CD4-positive, alpha-beta T cell (primary cell): ENCODE measurements around the gene KRTAP4-3. TPM values are rescaled to one million over a fixed set of nuclear protein-coding genes. Genes with fewer than 3 reads are reported as not detected.
"Not testable (repeated sequence)": the region's sequence is repeated elsewhere in the genome, so short reads cannot be mapped to it uniquely, and the experiment has no call there.

ENCODE experiments used
- ATAC-seq: fragments of 200-7000 bp; cut with Tn5 transposase; one replicate; pipeline ENCODE4 v1.10.0; 2022; ENCODE audit warnings: mild to moderate bottlenecking; ENCODE audit not compliant: poor library complexity
- CTCF ChIA-PET: fragments of 350-600 bp; sonication (Branson Sonifier 250); formaldehyde crosslinking; loops from one replicate; lab custom pipeline; 2021; ENCODE audit warnings: antibody characterized with exemption, inconsistent platforms; lab: Charles Lee
- POLR2A ChIA-PET: fragments of 350-600 bp; sonication (Branson Sonifier 250); formaldehyde crosslinking; loops from one replicate; lab custom pipeline; 2021; ENCODE audit warnings: antibody characterized with exemption, inconsistent platforms; lab: Charles Lee
- DNase-seq, 14 experiments: peaks; one replicate each; pipeline ENCODE4 v3.0.0-alpha.2; 2013 to 2020; ENCODE audit warnings: mixed read lengths in 2 of 14
- H3K27ac ChIP-seq, 2 donors: one replicate each; pipeline versions ENCODE4 v1.5.1 to v1.7.0; 2013; ENCODE audit warnings: low read length in 2 of 2, low read depth in 1 of 2, mild to moderate bottlenecking in 1 of 2
- H3K27me3 ChIP-seq, 2 experiments: 1 replicate in 1 of 2; 2 replicates in 1 of 2; pipeline versions ENCODE4 v1.6.1 to v1.7.0; 2013; ENCODE audit warnings: low read length in 2 of 2, control low read depth in 1 of 2, mild to moderate bottlenecking in 1 of 2, moderate library complexity in 1 of 2; ENCODE audit not compliant: insufficient read depth in 2 of 2, control insufficient read depth in 1 of 2
- H3K36me3 ChIP-seq: one replicate; pipeline ENCODE4 v1.6.1; 2013; ENCODE audit warnings: low read length, control low read depth; ENCODE audit not compliant: insufficient read depth
- H3K4me1 ChIP-seq: one replicate; pipeline ENCODE4 v1.6.1; 2013; ENCODE audit warnings: low read length, control low read depth; ENCODE audit not compliant: insufficient read depth
- H3K4me3 ChIP-seq: one replicate; pipeline ENCODE4 v1.5.1; 2013; ENCODE audit warnings: mild to moderate bottlenecking, low read length, moderate library complexity
- H3K9me3 ChIP-seq, 2 experiments: 1 replicate in 1 of 2; 2 replicates in 1 of 2; pipeline versions ENCODE4 v1.6.1 to v1.7.0; 2013; ENCODE audit warnings: low read length in 2 of 2, mild to moderate bottlenecking in 2 of 2, control low read depth in 1 of 2, moderate library complexity in 1 of 2; ENCODE audit not compliant: control insufficient read depth in 1 of 2, insufficient read depth in 1 of 2
- H3K27ac Mint-ChIP-seq: one replicate; pipeline ENCODE4 v1.8.0; 2020; ENCODE audit warnings: mixed read lengths
- H3K27me3 Mint-ChIP-seq: one replicate; pipeline ENCODE4 v1.8.0; 2021; ENCODE audit warnings: mixed read lengths
- H3K36me3 Mint-ChIP-seq: one replicate; pipeline ENCODE4 v1.8.0; 2021; ENCODE audit warnings: low read depth, mixed read lengths
- H3K4me1 Mint-ChIP-seq: one replicate; pipeline ENCODE4 v1.8.0; 2021; ENCODE audit warnings: low read depth, mixed read lengths
- H3K4me3 Mint-ChIP-seq: one replicate; pipeline ENCODE4 v1.8.0; 2020; ENCODE audit warnings: mild to moderate bottlenecking, mixed read lengths
- H3K9me3 Mint-ChIP-seq: one replicate; pipeline ENCODE4 v1.8.0; 2020; ENCODE audit warnings: mixed read lengths
- CTCF ChIP-seq: fragments of 200-600 bp; IDR thresholded peaks from one replicate; pipeline ENCODE4 v1.8.0; 2022; ENCODE audit warnings: antibody characterized with exemption, mild to moderate bottlenecking
- intact Hi-C, 2 experiments: fragments of 100-400 bp; cut with DNase I in 1 of 2; cut with micrococcal nuclease in 1 of 2; formaldehyde crosslinking; loops; one replicate each; pipeline versions ENCODE4 v1.15.1 to v1.9.0; 2023 to 2025; cut with DNase I, micrococcal nuclease
- total RNA-seq, 174 experiments: library from RNA in 2 of 174; stranded (reverse) in 2 of 174; gene quantifications; one replicate each; pipeline ENCODE4 v1.2.3 and lab custom pipeline; 2021 to 2026

KRTAP4-3 gene
- total RNA-seq, 2 experiments from 2014 or later, result not detected

DNA sequence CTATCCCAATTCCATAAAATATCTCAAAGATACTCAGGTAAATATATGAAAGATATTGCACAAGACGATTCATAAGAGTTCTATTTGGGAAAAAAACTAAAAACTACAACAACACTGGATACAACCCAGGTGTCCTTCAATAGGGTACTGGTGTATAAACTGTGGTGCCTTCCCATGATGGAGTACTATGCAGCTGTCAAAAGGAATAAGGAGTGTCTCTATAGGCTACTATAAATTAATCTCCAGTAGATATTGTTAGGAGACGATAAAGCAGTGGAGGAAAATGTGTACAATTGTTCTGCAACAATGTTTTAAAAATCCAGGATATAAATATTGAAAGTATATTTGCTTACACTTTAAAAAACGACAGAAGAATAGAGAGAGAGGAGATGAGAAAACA, 41.6 kb downstream of the KRTAP4-3 start:
- Mint-ChIP-seq H3K27me3 (no peaks in the 10 kb centered on the region), H3K27ac (no peak overlapping the region), H3K4me3 (peak overlapping the region; percentile 36), H3K4me1 (peaks cover 75% of the 10 kb centered on the region), H3K36me3 (no peaks in the 10 kb centered on the region), H3K9me3 (no peaks in the 10 kb centered on the region)
- intact Hi-C loops, result no loop called here
- peaks cover 21% of the 10 kb centered on the region for H3K4me1 ChIP-seq
- no peaks in the 10 kb centered on the region for H3K36me3 ChIP-seq
- H3K4me3 ChIP-seq, result no peak overlapping the region
- ChIA-PET POLR2A (interaction anchor here (0.6 to 1.0 kb wide), 4 partner anchors 15 to 476 kb away, joined by 3 to 9 read pairs (median 3); no protein-coding TSS in a partner anchor), CTCF (no interaction called here)
- ATAC-seq, result no peak
- no peaks in the 10 kb centered on the region for H3K9me3 ChIP-seq
- no peaks in the 10 kb centered on the region for H3K27me3 ChIP-seq
- no peak for DNase-seq
- H3K27ac ChIP-seq, result no peak overlapping the region
- TF ChIP-seq CTCF, result no peak

GRCh38 chr17:41125064-41125463, 43.0 kb downstream of the KRTAP4-3 start:
- DNase-seq (no peak), ATAC-seq (no peak)
- Mint-ChIP-seq H3K27me3 (no peaks in the 10 kb centered on the region), H3K36me3 (no peaks in the 10 kb centered on the region), H3K4me3 (no peak overlapping the region), H3K9me3 (no peaks in the 10 kb centered on the region), H3K27ac (no peak overlapping the region), H3K4me1 (peaks cover 79% of the 10 kb centered on the region)
- ChIA-PET POLR2A (interaction anchor here (1.0 to 1.2 kb wide), 2 partner anchors 26 to 182 kb away, joined by 3 read pairs; no protein-coding TSS in a partner anchor), CTCF (no interaction called here)
- Histone ChIP-seq H3K27me3 (no peaks in the 10 kb centered on the region), H3K27ac (no peak overlapping the region), H3K9me3 (no peaks in the 10 kb centered on the region), H3K4me1 (peaks cover 25% of the 10 kb centered on the region), H3K4me3 (no peak overlapping the region), H3K36me3 (no peaks in the 10 kb centered on the region)
- intact Hi-C loops, result no loop called here
- TF ChIP-seq CTCF, result no peak

DNA sequence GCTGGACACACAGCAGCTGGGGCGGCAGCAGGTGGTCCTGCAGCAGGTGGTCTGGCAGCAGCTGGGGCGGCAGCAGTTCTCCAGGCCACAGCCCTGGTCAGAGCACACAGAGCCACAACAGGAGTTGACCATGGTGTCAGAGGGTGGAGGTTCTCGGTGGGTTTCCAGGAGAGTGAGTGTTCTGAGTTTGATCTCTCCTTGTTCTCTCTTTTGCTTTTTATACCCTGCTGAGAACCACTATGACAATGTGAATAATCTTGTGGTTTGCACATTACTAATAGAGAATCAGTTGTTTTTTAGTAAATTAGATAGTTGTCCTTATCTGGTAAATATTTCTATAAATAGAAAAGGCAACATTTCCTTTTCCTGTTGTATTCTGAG, 44.0 kb downstream of the KRTAP4-3 start, which contains the start of gene KRTAP4-12:
KRTAP4-12 (minus strand) TSS at position 192 of the 381 bp plus-strand sequence; CDS start at position 132, 60 bp downstream.
- H3K36me3 ChIP-seq, result not testable (repeated sequence)
- H3K4me1 Mint-ChIP-seq, result peaks cover 75% of the 10 kb centered on the region
- peak within 1 kb of the TSS; percentile 76 for H3K4me3 Mint-ChIP-seq

DNA sequence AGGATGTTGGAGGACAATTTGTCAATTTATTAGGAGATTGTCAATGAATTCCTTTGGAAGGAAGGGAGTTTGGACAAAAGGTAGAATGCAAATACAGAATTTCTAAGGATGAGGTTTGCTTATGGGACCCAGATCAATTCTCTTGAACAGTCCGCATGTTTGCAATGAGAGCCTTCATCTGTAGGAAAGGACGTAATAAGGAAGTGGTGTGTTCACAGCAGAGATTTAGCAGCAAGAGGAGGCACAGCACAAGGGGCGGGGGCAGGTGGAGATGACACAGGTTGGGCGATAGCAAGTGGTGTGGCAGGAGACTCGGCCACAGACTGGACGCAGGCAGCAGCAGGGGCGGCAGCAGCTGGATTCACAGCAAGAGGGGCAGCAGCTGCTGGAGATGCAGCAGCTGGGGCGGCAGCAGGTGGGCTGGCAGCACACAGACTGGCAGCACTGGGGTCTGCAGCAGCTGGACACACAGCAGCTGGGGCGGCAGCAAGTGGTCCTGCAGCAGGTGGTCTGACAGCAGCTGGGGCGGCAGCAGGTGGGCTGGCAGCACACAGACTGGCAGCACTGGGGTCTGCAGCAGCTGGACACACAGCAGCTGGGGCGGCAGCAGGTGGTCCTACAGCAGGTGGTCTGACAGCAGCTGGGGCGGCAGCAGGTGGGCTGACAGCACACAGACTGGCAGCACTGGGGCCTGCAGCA, 44.6 kb downstream of the KRTAP4-3 start:
- H3K36me3 Mint-ChIP-seq, H3K27ac ChIP-seq, H3K9me3 Mint-ChIP-seq, POLR2A ChIA-PET, H3K4me3 ChIP-seq, CTCF ChIA-PET, H3K27me3 Mint-ChIP-seq, H3K27me3 ChIP-seq, H3K9me3 ChIP-seq, H3K36me3 ChIP-seq: not testable (repeated sequence)
- DNase-seq, result peak in 1 of 14 experiments; percentile 16
- H3K4me1 ChIP-seq, result peaks cover 25% of the 10 kb centered on the region
- peak overlapping the region; percentile 57 for H3K27ac Mint-ChIP-seq
- H3K4me1 Mint-ChIP-seq, result peaks cover 70% of the 10 kb centered on the region
- H3K4me3 Mint-ChIP-seq, result peak overlapping the region; percentile 76
- peak; percentile 42 for ATAC-seq
- intact Hi-C loops, result loop anchor here (5.0 kb wide), 4 partner anchors 184 to 539 kb away; partner anchors contain the start of gene KRTAP16-1 (in 1 of the 2)

More for the DNA sequence above, 44.0 kb downstream of the KRTAP4-3 start, which contains the start of gene KRTAP4-12:
- H3K4me3 ChIP-seq, CTCF ChIA-PET, DNase-seq, H3K9me3 ChIP-seq, H3K27me3 ChIP-seq, H3K27ac ChIP-seq, H3K9me3 Mint-ChIP-seq, ATAC-seq, H3K36me3 Mint-ChIP-seq, H3K27me3 Mint-ChIP-seq: not testable (repeated sequence)
- POLR2A ChIA-PET, result interaction anchor here (1.0 to 1.2 kb wide), 2 partner anchors 27 to 183 kb away, joined by 3 read pairs; no protein-coding TSS in a partner anchor
- peaks cover 25% of the 10 kb centered on the region for H3K4me1 ChIP-seq
- peak within 1 kb of the TSS; percentile 57 for H3K27ac Mint-ChIP-seq
- intact Hi-C loops, result loop anchor here (5.0 kb wide), 4 partner anchors 183 to 538 kb away; partner anchors contain the start of gene KRTAP16-1 (in 1 of the 2)
